Peyer's patch (tissue), 4 donors: ENCODE measurements around the gene PSRC1. TPM values are rescaled to one million over a fixed set of nuclear protein-coding genes. Genes with fewer than 3 reads are reported as not detected.

ENCODE experiments used
- DNase-seq, 3 donors: peaks; one replicate each; pipeline ENCODE4 v3.0.0-alpha.2; 2017 to 2019
- H3K27ac ChIP-seq, 4 donors: fragments of 200-600 bp; sonication (generic); one replicate each; pipeline ENCODE4 v1.5.1; 2016 to 2019
- H3K27me3 ChIP-seq, 2 donors: fragments of 200-600 bp; sonication (generic); one replicate each; pipeline ENCODE4 v1.5.1; 2019
- H3K36me3 ChIP-seq, 3 donors: fragments of 200-600 bp; sonication (generic); one replicate each; pipeline ENCODE4 v1.5.1; 2016 to 2019
- H3K4me1 ChIP-seq, 4 donors: fragments of 200-600 bp; sonication (generic); one replicate each; pipeline ENCODE4 v1.5.1; 2016 to 2019
- H3K4me3 ChIP-seq, 4 donors: fragments of 200-600 bp; sonication (generic); 1 replicate in 3 of 4; 2 replicates in 1 of 4; pipeline ENCODE4 v1.5.1; 2016 to 2019; ENCODE audit warnings: mild to moderate bottlenecking in 1 of 4
- H3K9me3 ChIP-seq, 4 donors: fragments of 200-600 bp; sonication (generic); one replicate each; pipeline ENCODE4 v1.5.1; 2016 to 2019; ENCODE audit warnings: mild to moderate bottlenecking in 1 of 4
- CTCF ChIP-seq, 6 experiments: fragments of 450-650 bp in 4 of 6; fragments of 200-600 bp in 2 of 6; sonication (generic) in 1 of 6; IDR thresholded peaks; one replicate each; pipeline ENCODE4 v1.5.1; 2017 to 2019; ENCODE audit warnings: antibody characterized with exemption in 6 of 6, mild to moderate bottlenecking in 3 of 6, moderate library complexity in 1 of 6
- POLR2A ChIP-seq, 2 donors: fragments of 450-650 bp; IDR thresholded peaks; one replicate each; pipeline ENCODE4 v1.5.1; 2017; ENCODE audit warnings: antibody characterized with exemption in 2 of 2, mild to moderate bottlenecking in 2 of 2, moderate library complexity in 2 of 2
- total RNA-seq, 4 donors: library from RNA; depleted of rRNA; stranded (reverse); fragments of >200 nt; gene quantifications; one replicate each; pipeline ENCODE4 v1.1.0, GENCODE V29; 2016

Gene PSRC1
- total RNA-seq, 4 donors from 2014 or later: 3.5 to 8.3 (median 4.5) TPM

- DNase-seq: peak in 1 of 3 donors; percentile 15
- TF ChIP-seq POLR2A (IDR thresholded peaks at IDR 0.05): no peak
- TF ChIP-seq CTCF (IDR thresholded peaks at IDR 0.05): no peak
- H3K27ac ChIP-seq: no peak overlapping the region
Observed at GRCh38 chr1:109247401-109248365, 35.3 kb downstream of the PSRC1 start.

GRCh38 chr1:109246141-109246551 is 36.8 kb downstream of the PSRC1 start:
- TF ChIP-seq POLR2A (IDR thresholded peaks at IDR 0.05): no peak
- no peak for TF ChIP-seq CTCF (IDR thresholded peaks at IDR 0.05)
- Histone ChIP-seq H3K36me3 (no peaks in the 10 kb centered on the region), H3K27ac (no peak overlapping the region), H3K9me3 (no peaks in the 10 kb centered on the region), H3K4me3 (no peak overlapping the region), H3K27me3 (no peaks in the 10 kb centered on the region), H3K4me1 (peaks cover 0 to 20% (median 8%) of the 10 kb centered on the region in 4 donors)
- DNase-seq: peak in 1 of 3 donors; percentile 39

More at GRCh38 chr1:109247401-109248365, 35.3 kb downstream of the PSRC1 start:
- H3K27me3 ChIP-seq: no peaks in the 10 kb centered on the region
- H3K4me1 ChIP-seq: peaks cover 0 to 16% (median 8%) of the 10 kb centered on the region in 4 donors
- H3K4me3 ChIP-seq: no peak overlapping the region
- no peaks in the 10 kb centered on the region for H3K9me3 ChIP-seq
- H3K36me3 ChIP-seq: no peaks in the 10 kb centered on the region

DNA sequence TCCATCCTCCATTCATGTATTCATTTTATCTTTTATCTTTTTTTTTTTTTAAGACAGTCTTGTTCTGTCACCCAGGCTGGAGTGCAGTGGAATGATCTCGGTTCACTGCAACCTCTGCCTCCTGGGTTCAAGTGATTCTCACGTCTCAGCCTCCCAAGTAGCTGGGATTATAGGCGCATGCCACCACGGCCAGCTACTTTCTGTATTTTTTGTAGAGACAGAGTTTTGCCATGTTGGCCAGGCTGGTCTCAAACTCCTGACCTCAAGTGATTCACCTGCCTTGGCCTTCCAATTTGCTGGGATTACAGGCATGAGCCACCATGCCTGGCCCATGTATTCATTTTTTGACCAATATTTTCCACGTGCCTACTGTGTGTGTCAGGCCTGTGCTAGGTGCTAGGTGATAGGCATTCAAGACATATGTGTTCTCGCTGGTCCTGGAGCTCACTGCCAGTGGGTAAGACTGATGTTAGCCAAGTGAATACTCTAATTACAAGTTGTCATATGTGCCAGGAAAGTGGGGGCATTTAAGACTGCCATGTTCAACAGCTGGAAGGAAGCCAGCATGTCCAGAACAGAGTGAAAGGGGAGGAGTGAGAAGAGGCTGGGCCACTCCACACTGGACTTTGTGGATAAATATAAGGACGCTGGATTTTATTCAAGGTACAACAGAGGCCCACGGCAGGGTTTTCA is 38.9 kb downstream of the PSRC1 start:
- H3K27ac ChIP-seq: no peak overlapping the region
- H3K36me3 ChIP-seq: peaks cover 0 to 4% (median 0%) of the 10 kb centered on the region in 3 donors
- TF ChIP-seq POLR2A (IDR thresholded peaks at IDR 0.05) (no peak), CTCF (IDR thresholded peaks at IDR 0.05) (no peak)
- H3K4me3 ChIP-seq: no peak overlapping the region
- H3K9me3 ChIP-seq: no peaks in the 10 kb centered on the region
- peak in 1 of 3 donors; percentile 7 for DNase-seq
- H3K4me1 ChIP-seq: peaks cover 0 to 15% (median 0%) of the 10 kb centered on the region in 4 donors
- H3K27me3 ChIP-seq: no peaks in the 10 kb centered on the region

DNA sequence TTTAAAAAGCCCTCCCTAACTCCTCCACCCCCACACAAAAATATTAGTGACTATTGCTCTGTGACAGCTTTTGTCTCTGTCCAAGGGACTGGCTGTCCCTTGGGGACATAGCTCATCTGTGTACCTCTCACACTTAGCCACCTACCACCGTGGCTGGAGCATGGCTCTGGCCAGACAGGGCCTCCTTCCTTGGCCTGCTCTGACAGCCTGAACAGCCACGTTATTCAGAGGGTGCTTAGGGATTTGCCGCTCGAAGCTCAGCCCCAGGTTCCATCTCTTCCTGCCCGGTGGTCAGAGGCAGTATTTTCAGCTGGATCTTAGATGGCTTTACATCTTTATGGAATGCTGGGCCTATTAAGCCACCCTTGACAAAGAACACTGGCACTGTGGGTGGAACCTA is 39.7 kb downstream of the PSRC1 start:
- no peak overlapping the region for H3K4me3 ChIP-seq
- H3K27ac ChIP-seq: no peak overlapping the region
- H3K27me3 ChIP-seq: no peaks in the 10 kb centered on the region
- no peaks in the 10 kb centered on the region for H3K9me3 ChIP-seq
- TF ChIP-seq POLR2A (IDR thresholded peaks at IDR 0.05) (no peak), CTCF (IDR thresholded peaks at IDR 0.05) (no peak)
- H3K36me3 ChIP-seq: peaks cover 0 to 12% (median 0%) of the 10 kb centered on the region in 3 donors
- peak in 1 of 3 donors; percentile 36 for DNase-seq
- peaks cover 0 to 12% (median 0%) of the 10 kb centered on the region in 4 donors for H3K4me1 ChIP-seq

DNA sequence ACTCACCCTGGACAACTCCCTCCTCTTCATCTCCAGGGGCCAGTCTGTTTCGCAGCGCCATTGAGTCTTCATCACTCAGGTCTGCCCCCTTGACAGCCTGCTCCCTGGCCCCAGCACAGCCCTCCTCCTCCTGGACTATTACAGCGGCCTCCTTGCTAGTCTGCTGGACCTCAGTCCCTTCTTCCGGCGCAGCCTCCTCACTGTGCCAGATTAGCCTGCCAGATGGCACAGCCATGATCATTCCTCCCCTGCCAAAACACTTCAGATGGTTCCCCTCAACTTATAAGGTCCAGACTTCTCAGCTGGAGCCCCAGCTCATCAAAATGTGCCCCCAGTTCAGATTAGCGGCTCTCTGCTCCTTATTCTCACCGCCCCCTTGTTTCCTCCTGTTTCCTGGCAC is 40.6 kb downstream of the PSRC1 start:
- H3K4me3 ChIP-seq: no peak overlapping the region
- no peaks in the 10 kb centered on the region for H3K9me3 ChIP-seq
- peak in 1 of 3 donors; percentile 38 for DNase-seq
- H3K4me1 ChIP-seq: peaks cover 0 to 12% (median 0%) of the 10 kb centered on the region in 4 donors
- no peak for TF ChIP-seq POLR2A (IDR thresholded peaks at IDR 0.05)
- TF ChIP-seq CTCF (IDR thresholded peaks at IDR 0.05): no peak
- H3K27me3 ChIP-seq: no peaks in the 10 kb centered on the region
- H3K27ac ChIP-seq: no peak overlapping the region
- H3K36me3 ChIP-seq: peaks cover 0 to 20% (median 0%) of the 10 kb centered on the region in 3 donors
